H9 (cell line): ENCODE data around the gene KIF5A. TPM values are rescaled to one million over a fixed set of nuclear protein-coding genes. Genes with fewer than 3 reads are reported as not detected.
A peak's percentile ranks its signal among the peaks of the same experiment; 100 is the strongest.

ENCODE experiments used
- DNase-seq: peaks from one replicate; pipeline ENCODE4 v3.0.0-alpha.2; 2017
- H2AFZ ChIP-seq: one replicate; pipeline ENCODE4 v1.6.1; 2013; ENCODE audit warnings: mild to moderate bottlenecking, low read length, control low read depth, moderate library complexity
- H2AK5ac ChIP-seq: 2 replicates; pipeline ENCODE4 v1.6.1; 2013; ENCODE audit warnings: low read length, control low read depth, mixed read lengths; ENCODE audit not compliant: insufficient read length
- H2BK120ac ChIP-seq: one replicate; pipeline ENCODE4 v1.6.1; 2013; ENCODE audit warnings: low read depth, mild to moderate bottlenecking, low read length, control low read depth, inconsistent platforms; ENCODE audit not compliant: poor library complexity, severe bottlenecking
- H2BK12ac ChIP-seq: 2 replicates; pipeline ENCODE4 v1.6.1; 2013; ENCODE audit warnings: low read length, control low read depth, mixed read lengths, low read depth; ENCODE audit not compliant: insufficient read length
- H2BK15ac ChIP-seq: 2 replicates; pipeline ENCODE4 v1.6.1; 2013; ENCODE audit warnings: low read depth, low read length, control low read depth
- H2BK20ac ChIP-seq: one replicate; pipeline ENCODE4 v1.6.1; 2013; ENCODE audit warnings: low read depth, mild to moderate bottlenecking, low read length, control low read depth, inconsistent platforms; ENCODE audit not compliant: poor library complexity, severe bottlenecking
- H2BK5ac ChIP-seq: 2 replicates; pipeline ENCODE4 v1.6.1; 2013; ENCODE audit warnings: low read length, control low read depth, mixed read lengths; ENCODE audit not compliant: insufficient read length
- H3K14ac ChIP-seq: 2 replicates; pipeline ENCODE4 v1.6.1; 2013; ENCODE audit warnings: low read length, control low read depth; ENCODE audit not compliant: insufficient read depth
- H3K18ac ChIP-seq: 2 replicates; pipeline ENCODE4 v1.6.1; 2013; ENCODE audit warnings: low read depth, mild to moderate bottlenecking, mixed read lengths, low read length, control low read depth; ENCODE audit not compliant: insufficient read length
- H3K23ac ChIP-seq: 2 replicates; pipeline ENCODE4 v1.6.1; 2013; ENCODE audit warnings: low read length, control low read depth, mixed read lengths, low read depth; ENCODE audit not compliant: insufficient read length
- H3K23me2 ChIP-seq: 2 replicates; pipeline ENCODE4 v1.6.1; 2013; ENCODE audit warnings: low read depth, mild to moderate bottlenecking, mixed read lengths, low read length, control low read depth; ENCODE audit not compliant: insufficient read length, poor library complexity, severe bottlenecking
- H3K27ac ChIP-seq: 2 replicates; pipeline ENCODE4 v1.5.1; 2013; ENCODE audit warnings: low read length, control low read depth, mixed read lengths, low read depth; ENCODE audit not compliant: insufficient read length
- H3K27me3 ChIP-seq: 2 replicates; pipeline ENCODE4 v1.6.1; 2013; ENCODE audit warnings: low read length, control low read depth, inconsistent platforms; ENCODE audit not compliant: insufficient read depth
- H3K4ac ChIP-seq: 2 replicates; pipeline ENCODE4 v1.6.1; 2013; ENCODE audit warnings: low read depth, mild to moderate bottlenecking, control low read depth, inconsistent platforms, low read length, moderate library complexity
- H3K4me1 ChIP-seq: 2 replicates; pipeline ENCODE4 v1.6.1; 2013; ENCODE audit warnings: low read length, control low read depth, inconsistent platforms; ENCODE audit not compliant: insufficient read depth
- H3K4me2 ChIP-seq: 2 replicates; pipeline ENCODE4 v1.6.1; 2013; ENCODE audit warnings: low read length, control low read depth, mixed read lengths; ENCODE audit not compliant: insufficient read length, insufficient read depth
- H3K56ac ChIP-seq: 2 replicates; pipeline ENCODE4 v1.6.1; 2013; ENCODE audit warnings: low read depth, mild to moderate bottlenecking, mixed read lengths, low read length, control low read depth; ENCODE audit not compliant: insufficient read length
- H3K79me1 ChIP-seq: 2 replicates; pipeline ENCODE4 v1.6.1; 2013; ENCODE audit warnings: low read depth, mild to moderate bottlenecking, moderate library complexity, low read length, control low read depth, inconsistent platforms; ENCODE audit not compliant: insufficient read depth, poor library complexity, severe bottlenecking
- H3K79me2 ChIP-seq: 2 replicates; pipeline ENCODE4 v1.6.1; 2013; ENCODE audit warnings: low read length, control low read depth, inconsistent platforms; ENCODE audit not compliant: insufficient read depth
- H3K9ac ChIP-seq: 2 replicates; pipeline ENCODE4 v1.6.1; 2013; ENCODE audit warnings: low read length, control low read depth, mixed read lengths; ENCODE audit not compliant: insufficient read length; ENCODE audit errors: extremely low read depth
- H3K9me3 ChIP-seq: one replicate; pipeline ENCODE4 v1.6.1; 2013; ENCODE audit warnings: low read depth, low read length, inconsistent platforms; ENCODE audit not compliant: control insufficient read depth
- H3T11ph ChIP-seq: one replicate; pipeline ENCODE4 v1.6.1; 2013; ENCODE audit warnings: mild to moderate bottlenecking, low read length, control low read depth, inconsistent platforms
- H4K20me1 ChIP-seq: one replicate; pipeline ENCODE4 v1.6.1; 2013; ENCODE audit not compliant: control insufficient read depth, insufficient read length, insufficient read depth
- H4K5ac ChIP-seq: 2 replicates; pipeline ENCODE4 v1.6.1; 2013; ENCODE audit warnings: low read depth, mild to moderate bottlenecking, mixed read lengths, low read length, control low read depth; ENCODE audit not compliant: insufficient read length
- H4K8ac ChIP-seq: replicated peaks from 2 replicates; pipeline ENCODE4 v1.6.1; 2013; ENCODE audit warnings: low read length, control low read depth, mixed read lengths, low read depth; ENCODE audit not compliant: insufficient read length
- H4K91ac ChIP-seq: 2 replicates; pipeline ENCODE4 v1.6.1; 2013; ENCODE audit warnings: low read depth, mild to moderate bottlenecking, moderate library complexity, mixed read lengths, low read length, control low read depth; ENCODE audit not compliant: insufficient read length
- H3K27ac Mint-ChIP-seq, 3 experiments: 2 replicates in 2 of 3; 3 replicates in 1 of 3; pipeline ENCODE4 v1.8.0; 2020 to 2021; ENCODE audit warnings: mixed read lengths in 3 of 3, mild to moderate bottlenecking in 1 of 3, moderate library complexity in 1 of 3
- H3K27me3 Mint-ChIP-seq: 2 replicates; pipeline ENCODE4 v1.8.0; 2021; ENCODE audit warnings: low read depth, mild to moderate bottlenecking, moderate library complexity, mixed read lengths
- H3K36me3 Mint-ChIP-seq, 3 experiments: 2 replicates in 2 of 3; 3 replicates in 1 of 3; pipeline ENCODE4 v1.8.0; 2020 to 2021; ENCODE audit warnings: low read depth in 3 of 3, mixed read lengths in 3 of 3; ENCODE audit not compliant: insufficient read depth in 1 of 3
- H3K4me1 Mint-ChIP-seq, 2 experiments: 2 replicates each; pipeline ENCODE4 v1.8.0; 2020; ENCODE audit warnings: mixed read lengths in 2 of 2
- H3K4me3 Mint-ChIP-seq, 2 experiments: 2 replicates in 1 of 2; 3 replicates in 1 of 2; pipeline ENCODE4 v1.8.0; 2020 to 2021; ENCODE audit warnings: mild to moderate bottlenecking in 2 of 2, mixed read lengths in 2 of 2, moderate library complexity in 1 of 2
- H3K9me3 Mint-ChIP-seq, 2 experiments: 2 replicates in 1 of 2; 3 replicates in 1 of 2; pipeline ENCODE4 v1.8.0; 2020; ENCODE audit warnings: mild to moderate bottlenecking in 2 of 2, mixed read lengths in 2 of 2, moderate library complexity in 1 of 2
- WGBS: extraction: QIAGEN DNeasy Blood & Tissue Kit; methylation state at CpG from one replicate; pipeline ENCODE4 v1.1.7; 2013; ENCODE audit warnings: missing lambda C conversion rate, low lambda C conversion rate, mixed read lengths; ENCODE audit not compliant: insufficient read length; ENCODE audit errors: extremely low coverage; 5-methylcytosine and 5-hydroxymethylcytosine counted together
- total RNA-seq: library from RNA; stranded (reverse); gene quantifications from 2 replicates; pipeline ENCODE4 v1.2.1, GENCODE V29; 2021
- TF ChIP-seq, protein P1 (sequence below): fragments of 200-600 bp; sonication (generic); conservative IDR thresholded peaks from 3 replicates; pipeline ENCODE4 v1.8.0; 2021; ENCODE audit warnings: antibody characterized with exemption, mild to moderate bottlenecking

The KIF5A gene
- total RNA-seq, 1 experiment from 2014 or later, result 18.5 TPM

DNA sequence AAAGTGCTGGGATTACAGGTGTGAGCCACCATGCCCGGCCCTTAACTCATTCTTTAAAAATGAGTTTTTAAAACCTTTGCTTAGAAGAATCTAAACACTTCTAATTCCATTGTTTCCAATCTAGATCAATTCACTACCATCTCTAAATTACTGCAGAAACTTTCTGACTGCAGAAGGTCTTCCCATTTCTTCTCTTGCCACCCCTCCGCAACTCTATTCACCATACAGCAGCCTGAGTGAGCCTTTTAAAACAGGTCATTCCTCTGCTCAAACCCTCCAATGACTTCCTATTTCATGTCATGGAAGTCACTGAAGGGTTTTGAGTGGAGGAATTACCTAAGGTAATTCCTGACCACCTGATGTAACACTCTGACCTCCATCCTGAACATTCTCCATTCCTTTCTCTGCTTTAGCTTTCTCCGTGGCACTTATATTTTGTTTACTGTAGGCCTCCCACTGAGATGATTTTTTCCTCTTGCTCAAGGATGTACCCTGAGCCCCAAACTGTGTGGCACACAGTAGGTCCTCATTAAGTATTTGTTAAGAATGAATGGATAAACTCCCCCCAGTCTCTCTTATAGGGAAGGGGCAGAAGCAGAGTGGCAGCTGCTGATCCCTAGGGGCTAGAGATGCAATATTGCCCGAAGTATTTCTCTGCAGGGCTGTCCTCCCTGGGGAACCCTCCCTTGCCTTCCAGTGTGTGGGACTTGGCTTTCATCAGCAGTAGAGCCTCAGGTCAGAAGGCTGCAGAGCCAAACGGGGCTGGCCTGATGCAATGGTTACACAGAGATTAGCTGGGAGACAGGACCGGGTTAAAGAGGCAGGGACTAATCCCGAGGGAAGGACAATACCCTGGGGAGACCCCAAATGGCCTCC, 30.7 kb upstream of the KIF5A start:
- 0 out of 2 replicates have a peak, but pooled peaks cover 1% of the 10 kb centered on the region for H3K79me2 ChIP-seq
- H2AFZ ChIP-seq, result no peak overlapping the region
- no peak overlapping the region for H2AK5ac ChIP-seq
- H3K14ac ChIP-seq, result peak overlapping the region; percentile 72; the same call in 1 of the 2 replicates
- peak overlapping the region; percentile 94 for H3K9ac ChIP-seq
- no peak overlapping the region for H3K4ac ChIP-seq
- no peak overlapping the region for H3K18ac ChIP-seq
- no peak for DNase-seq
- H3K4me2 ChIP-seq, result peak overlapping the region; percentile 87
- H3K9me3 Mint-ChIP-seq, result no peaks in the 10 kb centered on the region
- H3K36me3 Mint-ChIP-seq, result peaks cover 40 to 55% (median 54%) of the 10 kb centered on the region in 3 experiments
- no CpG with 5 or more reads among the region's 7 CpGs for WGBS
- H3T11ph ChIP-seq, result no peak overlapping the region
- H4K91ac ChIP-seq, result no peak overlapping the region
- TF ChIP-seq, protein P1, sequence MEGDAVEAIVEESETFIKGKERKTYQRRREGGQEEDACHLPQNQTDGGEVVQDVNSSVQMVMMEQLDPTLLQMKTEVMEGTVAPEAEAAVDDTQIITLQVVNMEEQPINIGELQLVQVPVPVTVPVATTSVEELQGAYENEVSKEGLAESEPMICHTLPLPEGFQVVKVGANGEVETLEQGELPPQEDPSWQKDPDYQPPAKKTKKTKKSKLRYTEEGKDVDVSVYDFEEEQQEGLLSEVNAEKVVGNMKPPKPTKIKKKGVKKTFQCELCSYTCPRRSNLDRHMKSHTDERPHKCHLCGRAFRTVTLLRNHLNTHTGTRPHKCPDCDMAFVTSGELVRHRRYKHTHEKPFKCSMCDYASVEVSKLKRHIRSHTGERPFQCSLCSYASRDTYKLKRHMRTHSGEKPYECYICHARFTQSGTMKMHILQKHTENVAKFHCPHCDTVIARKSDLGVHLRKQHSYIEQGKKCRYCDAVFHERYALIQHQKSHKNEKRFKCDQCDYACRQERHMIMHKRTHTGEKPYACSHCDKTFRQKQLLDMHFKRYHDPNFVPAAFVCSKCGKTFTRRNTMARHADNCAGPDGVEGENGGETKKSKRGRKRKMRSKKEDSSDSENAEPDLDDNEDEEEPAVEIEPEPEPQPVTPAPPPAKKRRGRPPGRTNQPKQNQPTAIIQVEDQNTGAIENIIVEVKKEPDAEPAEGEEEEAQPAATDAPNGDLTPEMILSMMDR, result no peak
- no peaks in the 10 kb centered on the region for H3K27me3 ChIP-seq
- no peak overlapping the region for H4K5ac ChIP-seq
- H3K23me2 ChIP-seq, result peaks cover 22% of the 10 kb centered on the region
- H3K23ac ChIP-seq, result no peak overlapping the region
- peaks cover 3% of the 10 kb centered on the region; the same call in 1 of the 2 replicates for H3K4me1 ChIP-seq
- peak overlapping the region; percentile 90 for H3K27ac ChIP-seq
- no peak overlapping the region for H2BK15ac ChIP-seq
- H4K20me1 ChIP-seq, result no peaks in the 10 kb centered on the region
- H3K4me3 Mint-ChIP-seq, result peak overlapping the region; percentile 93 to 96
- H2BK12ac ChIP-seq, result no peak overlapping the region
- peak overlapping the region; percentile 88 to 99 (median 90) for H3K27ac Mint-ChIP-seq
- no peak overlapping the region for H2BK20ac ChIP-seq
- H3K27me3 Mint-ChIP-seq, result no peaks in the 10 kb centered on the region; the same call in 1 of the 2 replicates
- H3K4me1 Mint-ChIP-seq, result peaks cover 33 to 40% of the 10 kb centered on the region in 2 experiments
- no peaks in the 10 kb centered on the region for H3K9me3 ChIP-seq
- no peaks in the 10 kb centered on the region for H3K79me1 ChIP-seq
- H4K8ac ChIP-seq, result no peak overlapping the region
- no peak overlapping the region for H2BK5ac ChIP-seq
- no peak overlapping the region for H3K56ac ChIP-seq
- no peak overlapping the region for H2BK120ac ChIP-seq
